SK-N-SH (cell line): ENCODE measurements around the gene GUCY2C.

Experiments used
- EP300 ChIP-seq, 2 experiments: IDR thresholded peaks; 2 replicates each; pipeline versions ENCODE4 v1.4.0 to v1.6.1; 2012; ENCODE audit warnings: borderline replicate concordance in 1 of 2, low read depth in 1 of 2, low read length in 1 of 2
- FOXM1 ChIP-seq: IDR thresholded peaks from 2 replicates; pipeline ENCODE4 v1.4.0; 2012; ENCODE audit warnings: low read depth, mild to moderate bottlenecking
- GABPA ChIP-seq: IDR thresholded peaks from 2 replicates; pipeline ENCODE4 v1.4.0; 2012; ENCODE audit warnings: low read depth, mild to moderate bottlenecking
- GATA2 ChIP-seq: sonication (generic); formaldehyde crosslinking; IDR thresholded peaks from 2 replicates; pipeline ENCODE4 v1.5.0; 2020; ENCODE audit warnings: mild to moderate bottlenecking, missing genetic modification reagents
- MXI1 ChIP-seq: IDR thresholded peaks from 2 replicates; pipeline ENCODE4 v1.6.1; 2012; ENCODE audit warnings: mild to moderate bottlenecking, low read depth, low read length, improper control_type of control experiment
- REST ChIP-seq: IDR thresholded peaks from 2 replicates; pipeline ENCODE4 v1.6.1; 2012; ENCODE audit warnings: mild to moderate bottlenecking, low read depth, low read length, moderate library complexity
- SMC3 ChIP-seq: IDR thresholded peaks from 2 replicates; pipeline ENCODE4 v1.6.1; 2012; ENCODE audit warnings: low read depth, low read length, improper control_type of control experiment
- YY1 ChIP-seq: IDR thresholded peaks from 2 replicates; pipeline ENCODE4 v1.4.0; 2012; ENCODE audit warnings: low read depth, mild to moderate bottlenecking
- TF ChIP-seq, protein P1 (sequence below): fragments of 200-600 bp; sonication (generic); IDR thresholded peaks from 2 replicates; pipeline ENCODE4 v1.6.1; 2017; ENCODE audit warnings: antibody characterized with exemption, mild to moderate bottlenecking, moderate library complexity

DNA sequence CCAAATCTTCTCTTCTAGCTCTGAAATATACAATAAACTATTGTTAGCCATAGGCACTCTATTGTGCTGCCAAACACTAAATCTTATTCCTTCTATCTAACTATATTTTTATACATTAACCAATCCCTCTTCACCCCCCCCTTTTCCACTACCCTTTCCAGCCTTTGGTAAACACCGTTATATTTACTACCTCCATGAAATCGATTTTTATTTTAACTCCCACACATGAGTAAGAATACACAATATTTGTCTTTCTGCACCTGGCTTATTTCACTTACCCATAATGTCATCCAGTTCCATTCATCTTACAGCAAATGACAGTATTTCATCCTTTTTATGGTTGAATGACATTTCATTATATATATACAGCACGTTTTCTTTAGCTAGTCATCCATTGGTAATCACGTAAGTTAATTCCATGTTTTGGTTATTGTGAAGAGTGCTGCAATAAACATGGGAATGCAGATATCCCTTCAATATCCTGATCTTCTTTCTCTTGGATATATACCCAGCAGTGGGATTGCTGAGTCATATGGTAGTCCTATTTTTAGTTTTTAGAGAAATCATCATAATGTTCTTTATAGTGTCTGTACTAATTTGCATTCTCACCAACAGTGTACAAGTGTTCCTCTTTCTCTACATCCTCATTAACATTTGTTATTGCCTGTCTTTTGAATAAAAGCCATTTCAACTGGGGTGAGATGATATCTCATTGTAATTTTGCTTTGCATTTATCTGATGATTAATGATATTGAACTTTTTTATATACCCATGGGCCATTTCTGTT, 94.5 kb downstream of the GUCY2C start:
- TF ChIP-seq EP300 (IDR thresholded peaks at IDR 0.05; ENCODE audit: borderline replicate concordance in 1 of 2, low read depth in 1 of 2, low read length in 1 of 2), result no peak
- TF ChIP-seq, protein P1, sequence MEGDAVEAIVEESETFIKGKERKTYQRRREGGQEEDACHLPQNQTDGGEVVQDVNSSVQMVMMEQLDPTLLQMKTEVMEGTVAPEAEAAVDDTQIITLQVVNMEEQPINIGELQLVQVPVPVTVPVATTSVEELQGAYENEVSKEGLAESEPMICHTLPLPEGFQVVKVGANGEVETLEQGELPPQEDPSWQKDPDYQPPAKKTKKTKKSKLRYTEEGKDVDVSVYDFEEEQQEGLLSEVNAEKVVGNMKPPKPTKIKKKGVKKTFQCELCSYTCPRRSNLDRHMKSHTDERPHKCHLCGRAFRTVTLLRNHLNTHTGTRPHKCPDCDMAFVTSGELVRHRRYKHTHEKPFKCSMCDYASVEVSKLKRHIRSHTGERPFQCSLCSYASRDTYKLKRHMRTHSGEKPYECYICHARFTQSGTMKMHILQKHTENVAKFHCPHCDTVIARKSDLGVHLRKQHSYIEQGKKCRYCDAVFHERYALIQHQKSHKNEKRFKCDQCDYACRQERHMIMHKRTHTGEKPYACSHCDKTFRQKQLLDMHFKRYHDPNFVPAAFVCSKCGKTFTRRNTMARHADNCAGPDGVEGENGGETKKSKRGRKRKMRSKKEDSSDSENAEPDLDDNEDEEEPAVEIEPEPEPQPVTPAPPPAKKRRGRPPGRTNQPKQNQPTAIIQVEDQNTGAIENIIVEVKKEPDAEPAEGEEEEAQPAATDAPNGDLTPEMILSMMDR, result no peak
- no peak for TF ChIP-seq SMC3
- no peak for TF ChIP-seq GABPA
- TF ChIP-seq YY1, result no peak
- TF ChIP-seq MXI1, result no peak
- TF ChIP-seq FOXM1, result no peak
- TF ChIP-seq REST, result no peak
- no peak for TF ChIP-seq GATA2 (CRISPR knock-in tag)
